Esophagus muscularis mucosa (tissue), 4 donors: ENCODE measurements around the gene GATC. TPM values are rescaled to one million over a fixed set of nuclear protein-coding genes. Genes with fewer than 3 reads are reported as not detected.
"Not testable (repeated sequence)": the region's sequence is repeated elsewhere in the genome, so short reads cannot be mapped to it uniquely, and the experiment has no call there.

Experiments used
- DNase-seq: peaks from one replicate; pipeline ENCODE4 v3.0.0-alpha.2; 2017; ENCODE audit errors: extremely low spot score
- H3K27ac ChIP-seq, 4 donors: fragments of 200-600 bp; sonication (generic); replicated peaks in 1 of 4; 1 replicate in 3 of 4; 2 replicates in 1 of 4; pipeline ENCODE4 v1.5.1; 2016 to 2019; ENCODE audit warnings: mild to moderate bottlenecking in 1 of 4
- H3K27me3 ChIP-seq, 4 donors: fragments of 200-600 bp; sonication (generic); one replicate each; pipeline versions ENCODE4 v1.5.1 to v1.6.0; 2016 to 2019
- H3K36me3 ChIP-seq, 4 donors: fragments of 200-600 bp; sonication (generic); one replicate each; pipeline ENCODE4 v1.5.1; 2016 to 2019
- H3K4me1 ChIP-seq, 4 donors: fragments of 200-600 bp; sonication (generic); one replicate each; pipeline ENCODE4 v1.5.1; 2016 to 2019
- H3K4me3 ChIP-seq, 4 donors: fragments of 200-600 bp; sonication (generic); 1 replicate in 2 of 4; 2 replicates in 2 of 4; pipeline ENCODE4 v1.5.1; 2016 to 2019; ENCODE audit warnings: mild to moderate bottlenecking in 4 of 4, moderate library complexity in 1 of 4
- H3K9me3 ChIP-seq, 4 donors: fragments of 200-600 bp; sonication (generic); 1 replicate in 3 of 4; 2 replicates in 1 of 4; pipeline ENCODE4 v1.5.1; 2016 to 2019
- CTCF ChIP-seq, 3 experiments: fragments of 200-600 bp in 2 of 3; fragments of 450-650 bp in 1 of 3; sonication (generic) in 2 of 3; IDR thresholded peaks; one replicate each; pipeline ENCODE4 v1.5.1; 2017 to 2019; ENCODE audit warnings: antibody characterized with exemption in 3 of 3, mild to moderate bottlenecking in 2 of 3, moderate library complexity in 1 of 3
- EP300 ChIP-seq: sonication (generic); formaldehyde crosslinking; IDR thresholded peaks from one replicate; pipeline ENCODE4 v1.6.1; 2017; ENCODE audit warnings: antibody characterized with exemption
- POLR2A ChIP-seq: fragments of 450-650 bp; IDR thresholded peaks from one replicate; pipeline ENCODE4 v1.6.1; 2017; ENCODE audit warnings: antibody characterized with exemption, moderate library complexity, mild to moderate bottlenecking, low read depth
- POLR2AphosphoS5 ChIP-seq, 2 donors: sonication (generic); formaldehyde crosslinking; IDR thresholded peaks; one replicate each; pipeline ENCODE4 v1.6.1; 2017; ENCODE audit warnings: antibody characterized with exemption in 2 of 2
- WGBS: methylation state at CpG from one replicate; pipeline ENCODE4 v1.1.5; 2018; 5-methylcytosine and 5-hydroxymethylcytosine counted together
- intact Hi-C: fragments of 100-400 bp; cut with DNase I; formaldehyde crosslinking; loops from one replicate; pipeline ENCODE4 v1.15.1; 2023
- total RNA-seq, 4 donors: library from RNA; depleted of rRNA; stranded (reverse); fragments of >200 nt; gene quantifications; one replicate each; pipeline versions ENCODE4 v1.1.0 to v1.2.1, GENCODE V29; 2016

GATC gene
- total RNA-seq, 4 donors from 2014 or later = 18.5 to 24.0 (median 20.2) TPM

DNA sequence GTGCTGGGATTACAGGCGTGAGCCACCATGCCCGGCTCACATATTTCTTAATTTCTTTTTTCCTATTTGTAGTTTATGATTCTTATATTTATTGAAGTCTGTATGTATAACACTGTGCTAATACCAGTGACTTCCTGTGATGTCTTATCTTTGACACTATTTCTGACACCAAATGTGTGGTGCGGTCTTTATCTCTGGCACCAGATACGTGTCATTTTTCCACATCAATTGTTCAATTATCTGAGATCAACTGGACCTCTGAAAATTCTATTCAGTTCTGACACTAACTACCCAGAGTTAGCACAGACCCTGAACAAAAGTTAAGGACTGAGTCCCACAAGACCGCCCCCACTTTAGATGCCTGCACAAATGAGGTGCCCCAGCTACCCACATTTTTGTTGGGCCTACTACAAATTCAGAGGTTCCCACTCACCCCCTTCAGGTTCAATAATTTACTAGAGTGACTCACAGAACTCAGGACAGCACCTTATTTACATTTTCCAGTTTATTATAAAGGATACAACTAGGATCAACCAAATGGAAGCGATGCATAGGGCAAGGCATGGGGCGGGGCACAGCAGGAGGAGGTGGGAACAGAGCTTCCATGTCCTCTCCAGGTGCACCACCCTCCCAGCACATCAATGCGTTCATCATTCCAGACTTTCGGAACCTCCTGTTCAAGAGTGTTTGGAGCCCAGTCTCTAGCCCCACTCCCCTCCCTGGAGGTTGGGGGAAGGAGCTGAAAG, 35.0 kb downstream of the GATC start:
- no peaks in the 10 kb centered on the region for H3K4me1 ChIP-seq
- WGBS = 97% methylated on average over 9 of the region's 9 CpGs
- H3K27me3 ChIP-seq = no peaks in the 10 kb centered on the region
- no peaks in the 10 kb centered on the region for H3K9me3 ChIP-seq
- no peak overlapping the region for H3K27ac ChIP-seq
- TF ChIP-seq POLR2A (no peak), CTCF (IDR thresholded peaks at IDR 0.05) (no peak), POLR2AphosphoS5 (IDR thresholded peaks at IDR 0.05) (no peak)
- H3K36me3 ChIP-seq = peaks cover 0 to 13% (median 4%) of the 10 kb centered on the region in 4 donors
- no peak for DNase-seq
- intact Hi-C loops = no loop called here
- H3K4me3 ChIP-seq = no peak overlapping the region

GRCh38 chr12:120483621-120484020, 37.4 kb downstream of the GATC start:
- Histone ChIP-seq H3K36me3 (peaks cover 0 to 13% (median 4%) of the 10 kb centered on the region in 4 donors), H3K4me3 (no peak overlapping the region), H3K27ac (no peak overlapping the region), H3K9me3 (no peaks in the 10 kb centered on the region), H3K27me3 (no peaks in the 10 kb centered on the region), H3K4me1 (peaks cover 0 to 7% (median 0%) of the 10 kb centered on the region in 4 donors)
- TF ChIP-seq CTCF (IDR thresholded peaks at IDR 0.05) (no peak), EP300 (no peak), POLR2AphosphoS5 (IDR thresholded peaks at IDR 0.05) (no peak), POLR2A (no peak)
- intact Hi-C loops = no loop called here
- 100% methylated on average over 1 of the region's 1 CpG for WGBS
- DNase-seq = no peak

DNA sequence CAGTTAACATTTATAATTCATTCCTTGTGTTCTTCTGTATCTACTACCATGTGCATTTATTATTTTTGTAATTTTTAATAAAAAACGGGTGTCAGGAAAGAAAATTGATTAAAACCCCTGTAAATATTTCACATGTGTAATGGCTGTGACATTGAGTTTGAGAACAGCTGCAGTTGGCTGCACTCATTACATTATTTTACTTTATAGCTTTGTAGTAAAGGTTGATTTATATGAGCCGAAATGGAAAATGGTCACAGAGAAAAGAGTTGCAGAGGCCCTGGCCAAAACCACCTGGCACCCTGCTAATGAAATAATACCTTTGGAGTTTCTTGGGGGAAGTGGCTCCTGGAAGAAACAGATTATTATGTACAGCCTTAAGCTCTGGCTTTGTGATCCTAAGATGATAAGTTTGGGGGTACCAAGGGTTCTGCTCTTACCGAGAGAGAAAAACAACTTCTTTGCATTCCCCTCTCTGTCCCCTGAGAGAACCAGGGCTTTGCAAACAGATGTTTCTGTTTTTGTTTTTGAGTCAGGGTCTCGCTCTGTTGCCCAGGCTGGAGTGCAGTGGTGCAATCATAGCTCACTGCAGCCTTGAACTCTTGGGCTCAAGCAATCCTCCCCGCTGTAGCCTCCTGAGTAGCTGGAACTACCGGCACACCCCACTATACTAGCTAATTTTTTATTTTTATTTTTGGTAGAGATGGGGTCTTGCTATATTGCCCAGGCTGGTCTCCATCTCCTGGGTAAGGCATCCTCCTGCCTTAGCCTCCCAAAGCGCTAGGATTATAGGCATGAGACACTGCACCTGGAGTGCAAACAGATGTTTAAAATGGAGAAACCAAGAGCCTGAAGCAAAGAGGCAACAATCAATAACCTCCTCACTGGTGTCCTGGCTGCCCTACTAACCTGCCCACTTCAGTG, 40.0 kb downstream of the GATC start:
- Histone ChIP-seq H3K9me3 (no peaks in the 10 kb centered on the region), H3K4me3 (no peak overlapping the region), H3K27me3 (no peaks in the 10 kb centered on the region), H3K27ac (no peak overlapping the region), H3K36me3 (peaks cover 0 to 18% (median 6%) of the 10 kb centered on the region in 4 donors), H3K4me1 (peaks cover 0 to 15% (median 1%) of the 10 kb centered on the region in 4 donors)
- WGBS = 84% methylated on average over 7 of the region's 7 CpGs
- TF ChIP-seq CTCF (IDR thresholded peaks at IDR 0.05) = no peak
- no peak for TF ChIP-seq POLR2A
- TF ChIP-seq POLR2AphosphoS5 (IDR thresholded peaks at IDR 0.05) = no peak
- TF ChIP-seq EP300 = no peak
- no peak for DNase-seq
- intact Hi-C loops = no loop called here

- H3K36me3 ChIP-seq = peaks cover 0 to 14% (median 5%) of the 10 kb centered on the region in 4 donors
- H3K9me3 ChIP-seq, intact Hi-C loops, H3K27ac ChIP-seq, H3K4me3 ChIP-seq, DNase-seq, H3K27me3 ChIP-seq: not testable (repeated sequence)
- H3K4me1 ChIP-seq = peaks cover 0 to 15% (median 1%) of the 10 kb centered on the region in 4 donors
- WGBS = 78% methylated on average over 7 of the region's 7 CpGs
These were observed 41.3 kb downstream of the GATC start for GRCh38 chr12:120487552-120487951.

DNA sequence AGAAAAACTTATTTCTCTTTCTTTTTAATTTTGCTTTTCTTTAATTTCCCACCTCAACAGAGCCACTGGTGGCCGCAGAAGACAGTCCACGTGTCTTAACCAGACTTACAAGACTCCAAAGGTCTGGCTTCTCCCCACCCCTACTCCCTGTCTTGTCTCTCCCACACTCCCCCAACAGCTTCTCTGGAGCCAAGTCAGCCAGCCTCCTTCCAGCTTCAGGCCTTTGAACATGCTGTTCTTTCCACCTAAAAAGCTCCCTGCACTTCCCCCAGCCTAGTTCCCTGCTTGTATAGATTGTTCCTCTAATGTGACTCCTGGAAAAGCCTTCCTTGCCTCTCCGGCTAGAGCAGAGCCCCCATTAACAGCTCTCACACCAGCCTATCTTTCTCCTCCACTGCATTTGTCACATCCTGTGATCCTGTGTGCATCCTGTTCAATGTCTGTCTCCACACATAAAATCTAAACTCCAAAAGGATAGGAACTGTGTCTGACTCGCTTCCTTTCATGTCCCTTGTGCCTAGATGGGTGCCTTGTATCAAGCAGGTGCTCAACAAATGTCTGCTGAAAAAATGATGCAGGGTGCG, 41.9 kb downstream of the GATC start:
- peaks cover 0 to 15% (median 1%) of the 10 kb centered on the region in 4 donors for H3K4me1 ChIP-seq
- intact Hi-C loops = no loop called here
- H3K4me3 ChIP-seq = no peak overlapping the region
- peak overlapping the region in 1 of 4 donors; percentile 43 for H3K27ac ChIP-seq
- TF ChIP-seq EP300 = no peak
- no peak for TF ChIP-seq POLR2A
- no peak for TF ChIP-seq CTCF (IDR thresholded peaks at IDR 0.05)
- TF ChIP-seq POLR2AphosphoS5 (IDR thresholded peaks at IDR 0.05) = no peak
- no peaks in the 10 kb centered on the region for H3K9me3 ChIP-seq
- no peak for DNase-seq
- peaks cover 0 to 10% (median 4%) of the 10 kb centered on the region in 4 donors for H3K36me3 ChIP-seq
- H3K27me3 ChIP-seq = no peaks in the 10 kb centered on the region
- 66% methylated on average over 4 of the region's 5 CpGs for WGBS
